Ovary (tissue), 3 donors: ENCODE results near the gene PRDM7.

Experiments
- CTCF ChIP-seq, 3 donors: fragments of 450-650 bp in 2 of 3; fragments of 200-600 bp in 1 of 3; IDR thresholded peaks; one replicate each; pipeline versions ENCODE4 v1.5.1 to v1.8.0; 2016 to 2022; ENCODE audit warnings: antibody characterized with exemption in 3 of 3, mild to moderate bottlenecking in 1 of 3
- POLR2A ChIP-seq: fragments of 450-650 bp; IDR thresholded peaks from one replicate; pipeline ENCODE4 v1.6.1; 2017; ENCODE audit warnings: antibody characterized with exemption, mild to moderate bottlenecking, moderate library complexity
- donor health status: DM: no; HTN: no; CAD: no.

DNA sequence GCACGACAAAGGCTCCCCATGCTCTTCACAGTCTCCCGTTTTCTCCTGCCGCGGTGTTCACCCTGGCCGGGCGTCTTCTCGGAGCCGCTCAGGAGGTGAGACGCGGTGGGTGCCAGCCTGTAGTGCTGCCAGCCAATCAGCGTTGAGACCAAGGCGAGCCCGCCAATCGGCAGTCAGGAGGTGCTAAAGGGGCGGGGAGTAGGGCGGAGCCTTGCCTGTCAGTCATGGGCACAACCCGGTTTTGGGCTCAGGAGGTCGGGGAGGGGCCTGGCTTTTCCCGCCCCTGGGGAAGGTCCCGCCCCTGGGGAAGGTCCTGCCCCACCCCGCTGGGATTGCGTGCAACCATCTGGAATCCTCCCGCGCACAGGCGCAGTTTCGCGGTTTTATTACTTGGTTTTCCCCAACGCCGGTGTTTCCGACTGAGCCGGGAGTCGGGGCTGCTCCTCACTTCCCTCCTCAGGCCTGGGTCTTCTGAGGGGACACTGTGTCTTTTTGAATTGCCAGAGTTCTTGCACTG is at the start of gene PRDM7:
- TF ChIP-seq CTCF (IDR thresholded peaks at IDR 0.05) (no peak), POLR2A (no peak)
